ENCODE measurements around the gene ATG5. TPM values are rescaled to one million over a fixed set of nuclear protein-coding genes. Genes with fewer than 3 reads are reported as not detected.

The ATG5 gene
- total RNA-seq, 1 donor from 2014 or later = 39.3 TPM

DNA sequence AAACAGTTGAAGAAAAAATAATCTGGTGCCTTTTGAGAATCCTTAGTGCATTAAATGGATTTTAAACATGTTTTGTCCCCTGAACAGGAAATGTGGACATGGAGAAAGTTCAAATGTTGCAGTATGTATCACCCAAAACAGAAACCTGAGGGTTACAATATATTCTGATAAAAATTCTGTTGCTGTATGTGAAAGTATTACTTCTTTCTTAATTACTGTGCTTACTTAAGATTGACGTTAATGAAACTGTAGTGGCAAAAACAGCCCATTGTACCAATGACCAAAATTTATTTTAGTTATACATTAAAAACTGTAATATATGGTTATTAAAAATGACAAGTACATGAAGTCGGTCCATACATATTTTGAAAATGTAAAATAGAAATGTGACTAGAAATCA, 138.8 kb downstream of the ATG5 start:
- H3K27me3 ChIP-seq (ENCODE audit: insufficient read depth, low read length) = no peaks in the 10 kb centered on the region
- no peak overlapping the region for H3K27ac ChIP-seq (ENCODE audit: low read depth, low read length)
- no peak overlapping the region for H3K27ac Mint-ChIP-seq (ENCODE audit: unreplicated experiment)

GRCh38 chr6:106186172-106186571, 139.4 kb downstream of the ATG5 start:
- Histone ChIP-seq H3K27ac (ENCODE audit: low read depth, low read length) (no peak overlapping the region), H3K36me3 (ENCODE audit: insufficient read depth, low read length) (no peaks in the 10 kb centered on the region), H3K9me3 (ENCODE audit: insufficient read depth, low read depth, low read length) (no peaks in the 10 kb centered on the region), H3K4me1 (ENCODE audit: insufficient read depth, low read length) (peaks cover 18% of the 10 kb centered on the region), H3K9ac (ENCODE audit: low read length) (no peak overlapping the region), H3K27me3 (ENCODE audit: insufficient read depth, low read length) (no peaks in the 10 kb centered on the region), H4K20me1 (ENCODE audit: insufficient read depth, low read length) (no peaks in the 10 kb centered on the region), H3K4me3 (ENCODE audit: insufficient read depth, low read depth, low read length) (no peak overlapping the region), H3K79me2 (ENCODE audit: insufficient read depth, low read length) (no peaks in the 10 kb centered on the region), H2AFZ (ENCODE audit: low read depth, low read length) (no peak overlapping the region), H3K4me2 (ENCODE audit: low read length) (no peak overlapping the region)
- no peak for DNase-seq (ENCODE audit: low read depth)
- no peak for FAIRE-seq
- H3K4me3 Mint-ChIP-seq (ENCODE audit: unreplicated experiment) = no peak overlapping the region
- no peaks in the 10 kb centered on the region for H3K27me3 Mint-ChIP-seq (ENCODE audit: low read depth, unreplicated experiment)
- H3K36me3 Mint-ChIP-seq (ENCODE audit: low read depth, unreplicated experiment) = peaks cover 4% of the 10 kb centered on the region
- no peaks in the 10 kb centered on the region for H3K9me3 Mint-ChIP-seq (ENCODE audit: unreplicated experiment)
- peak overlapping the region; percentile 9 for H3K27ac Mint-ChIP-seq (ENCODE audit: unreplicated experiment)
- H3K4me1 Mint-ChIP-seq (ENCODE audit: low read depth, unreplicated experiment) = peaks cover 37% of the 10 kb centered on the region
- TF ChIP-seq, protein P1, sequence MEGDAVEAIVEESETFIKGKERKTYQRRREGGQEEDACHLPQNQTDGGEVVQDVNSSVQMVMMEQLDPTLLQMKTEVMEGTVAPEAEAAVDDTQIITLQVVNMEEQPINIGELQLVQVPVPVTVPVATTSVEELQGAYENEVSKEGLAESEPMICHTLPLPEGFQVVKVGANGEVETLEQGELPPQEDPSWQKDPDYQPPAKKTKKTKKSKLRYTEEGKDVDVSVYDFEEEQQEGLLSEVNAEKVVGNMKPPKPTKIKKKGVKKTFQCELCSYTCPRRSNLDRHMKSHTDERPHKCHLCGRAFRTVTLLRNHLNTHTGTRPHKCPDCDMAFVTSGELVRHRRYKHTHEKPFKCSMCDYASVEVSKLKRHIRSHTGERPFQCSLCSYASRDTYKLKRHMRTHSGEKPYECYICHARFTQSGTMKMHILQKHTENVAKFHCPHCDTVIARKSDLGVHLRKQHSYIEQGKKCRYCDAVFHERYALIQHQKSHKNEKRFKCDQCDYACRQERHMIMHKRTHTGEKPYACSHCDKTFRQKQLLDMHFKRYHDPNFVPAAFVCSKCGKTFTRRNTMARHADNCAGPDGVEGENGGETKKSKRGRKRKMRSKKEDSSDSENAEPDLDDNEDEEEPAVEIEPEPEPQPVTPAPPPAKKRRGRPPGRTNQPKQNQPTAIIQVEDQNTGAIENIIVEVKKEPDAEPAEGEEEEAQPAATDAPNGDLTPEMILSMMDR (IDR thresholded peaks at IDR 0.05; ENCODE audit: insufficient read depth, low read depth, low read length) = no peak
- TF ChIP-seq EZH2 (IDR thresholded peaks at IDR 0.05; ENCODE audit: insufficient read depth, low read length) = no peak

More for the DNA sequence above, 138.8 kb downstream of the ATG5 start:
- H3K4me2 ChIP-seq (ENCODE audit: low read length) = no peak overlapping the region
- peaks cover 15% of the 10 kb centered on the region for H3K4me1 ChIP-seq (ENCODE audit: insufficient read depth, low read length)
- no peaks in the 10 kb centered on the region for H3K27me3 Mint-ChIP-seq (ENCODE audit: low read depth, unreplicated experiment)
- peaks cover 4% of the 10 kb centered on the region for H3K36me3 Mint-ChIP-seq (ENCODE audit: low read depth, unreplicated experiment)
- no peak for FAIRE-seq
- no peak for DNase-seq (ENCODE audit: low read depth)
- H3K79me2 ChIP-seq (ENCODE audit: insufficient read depth, low read length) = no peaks in the 10 kb centered on the region
- no peaks in the 10 kb centered on the region for H3K9me3 ChIP-seq (ENCODE audit: insufficient read depth, low read depth, low read length)
- no peak overlapping the region for H3K4me3 Mint-ChIP-seq (ENCODE audit: unreplicated experiment)
- peaks cover 35% of the 10 kb centered on the region for H3K4me1 Mint-ChIP-seq (ENCODE audit: low read depth, unreplicated experiment)
- TF ChIP-seq EZH2 (IDR thresholded peaks at IDR 0.05; ENCODE audit: insufficient read depth, low read length) = no peak
- TF ChIP-seq, protein P1 (IDR thresholded peaks at IDR 0.05; ENCODE audit: insufficient read depth, low read depth, low read length) = no peak
- H2AFZ ChIP-seq (ENCODE audit: low read depth, low read length) = no peak overlapping the region
- no peaks in the 10 kb centered on the region for H4K20me1 ChIP-seq (ENCODE audit: insufficient read depth, low read length)
- H3K36me3 ChIP-seq (ENCODE audit: insufficient read depth, low read length) = no peaks in the 10 kb centered on the region
- no peaks in the 10 kb centered on the region for H3K9me3 Mint-ChIP-seq (ENCODE audit: unreplicated experiment)
- no peak overlapping the region for H3K9ac ChIP-seq (ENCODE audit: low read length)
- no peak overlapping the region for H3K4me3 ChIP-seq (ENCODE audit: insufficient read depth, low read depth, low read length)

GRCh38 chr6:106185615-106186014, 139.9 kb downstream of the ATG5 start:
- H3K4me1 Mint-ChIP-seq (ENCODE audit: low read depth, unreplicated experiment) = peaks cover 39% of the 10 kb centered on the region
- Histone ChIP-seq H2AFZ (ENCODE audit: low read depth, low read length) (no peak overlapping the region), H3K27me3 (ENCODE audit: insufficient read depth, low read length) (no peaks in the 10 kb centered on the region), H3K4me3 (ENCODE audit: insufficient read depth, low read depth, low read length) (no peak overlapping the region), H3K4me1 (ENCODE audit: insufficient read depth, low read length) (peaks cover 18% of the 10 kb centered on the region), H3K4me2 (ENCODE audit: low read length) (no peak overlapping the region), H3K9ac (ENCODE audit: low read length) (no peak overlapping the region), H3K79me2 (ENCODE audit: insufficient read depth, low read length) (no peaks in the 10 kb centered on the region), H4K20me1 (ENCODE audit: insufficient read depth, low read length) (no peaks in the 10 kb centered on the region), H3K36me3 (ENCODE audit: insufficient read depth, low read length) (no peaks in the 10 kb centered on the region), H3K9me3 (ENCODE audit: insufficient read depth, low read depth, low read length) (no peaks in the 10 kb centered on the region), H3K27ac (ENCODE audit: low read depth, low read length) (no peak overlapping the region)
- FAIRE-seq = no peak
- no peak for DNase-seq (ENCODE audit: low read depth)
- no peaks in the 10 kb centered on the region for H3K9me3 Mint-ChIP-seq (ENCODE audit: unreplicated experiment)
- TF ChIP-seq, protein P1 (IDR thresholded peaks at IDR 0.05; ENCODE audit: insufficient read depth, low read depth, low read length) = no peak
- TF ChIP-seq EZH2 (IDR thresholded peaks at IDR 0.05; ENCODE audit: insufficient read depth, low read length) = no peak
- H3K27ac Mint-ChIP-seq (ENCODE audit: unreplicated experiment) = no peak overlapping the region
- H3K36me3 Mint-ChIP-seq (ENCODE audit: low read depth, unreplicated experiment) = peaks cover 4% of the 10 kb centered on the region
- no peak overlapping the region for H3K4me3 Mint-ChIP-seq (ENCODE audit: unreplicated experiment)
- no peaks in the 10 kb centered on the region for H3K27me3 Mint-ChIP-seq (ENCODE audit: low read depth, unreplicated experiment)
